ENCODE results near the gene MPL.

Gene MPL

GRCh38 chr1:43337588-43337987 is at the start of gene MPL:
MPL (plus strand) TSS chr1:43337818; CDS start chr1:43337849, 31 bp downstream.
- DNase-seq (ENCODE audit: extremely low read depth, low read depth), result no peak
- no peak within 1 kb of the TSS for H3K4me3 ChIP-seq (replicated peaks; ENCODE audit: low read depth, low read length)
- no peak for TF ChIP-seq CTCF (IDR thresholded peaks at IDR 0.05; ENCODE audit: low read depth, low read length, missing control alignments)

GRCh38 chr1:43288058-43288784 is 49.4 kb upstream of the MPL start:
- H3K4me3 ChIP-seq (replicated peaks; ENCODE audit: low read depth, low read length), result no peak overlapping the region
- no peak for DNase-seq (ENCODE audit: extremely low read depth, low read depth)
- TF ChIP-seq CTCF (IDR thresholded peaks at IDR 0.05; ENCODE audit: low read depth, low read length, missing control alignments), result no peak

GRCh38 chr1:43288785-43289706 is 48.6 kb upstream of the MPL start:
- TF ChIP-seq CTCF (IDR thresholded peaks at IDR 0.05; ENCODE audit: low read depth, low read length, missing control alignments), result no peak
- DNase-seq (ENCODE audit: extremely low read depth, low read depth), result no peak
- H3K4me3 ChIP-seq (replicated peaks; ENCODE audit: low read depth, low read length), result no peak overlapping the region

- no peak overlapping the region for H3K4me3 ChIP-seq (replicated peaks; ENCODE audit: low read depth, low read length)
- no peak for TF ChIP-seq CTCF (IDR thresholded peaks at IDR 0.05; ENCODE audit: low read depth, low read length, missing control alignments)
- DNase-seq (ENCODE audit: extremely low read depth, low read depth), result no peak
Observed at GRCh38 chr1:43292216-43292615, 45.4 kb upstream of the MPL start.

- no peak for TF ChIP-seq CTCF (IDR thresholded peaks at IDR 0.05; ENCODE audit: low read depth, low read length, missing control alignments)
- no peak for DNase-seq (ENCODE audit: extremely low read depth, low read depth)
- no peak overlapping the region for H3K4me3 ChIP-seq (replicated peaks; ENCODE audit: low read depth, low read length)
Observed at GRCh38 chr1:43292679-43293078, 44.9 kb upstream of the MPL start.

GRCh38 chr1:43293176-43293575 is 44.4 kb upstream of the MPL start:
- TF ChIP-seq CTCF (IDR thresholded peaks at IDR 0.05; ENCODE audit: low read depth, low read length, missing control alignments), result no peak
- H3K4me3 ChIP-seq (replicated peaks; ENCODE audit: low read depth, low read length), result no peak overlapping the region
- no peak for DNase-seq (ENCODE audit: extremely low read depth, low read depth)
